ENCODE results near the gene CLDN3. TPM values are rescaled to one million over a fixed set of nuclear protein-coding genes. Genes with fewer than 3 reads are reported as not detected.

CLDN3 gene
- total and polyA plus RNA-seq, 9 of the 15 experiments (the other 6 are each of a cell fraction or from before 2014, with no cell fraction given): 0.29 TPM; not detected in 8

- peak; percentile 65; the same call in 1 of the 2 replicates for TF ChIP-seq RREB1 (CRISPR knock-in tag; IDR thresholded peaks at IDR 0.05)
- TF ChIP-seq ZNF212 (CRISPR knock-in tag; IDR thresholded peaks at IDR 0.05): no peak
- peak; percentile 10; the same call in 1 of the 2 replicates for TF ChIP-seq CBX1 (IDR thresholded peaks at IDR 0.05; ENCODE audit: low read depth)
- TF ChIP-seq ETS2 (tag; IDR thresholded peaks at IDR 0.05; ENCODE audit: borderline replicate concordance, poor library complexity, severe bottlenecking): no peak
- TF ChIP-seq ELF4 (CRISPR knock-in tag; IDR thresholded peaks at IDR 0.05): no peak
- no peak for TF ChIP-seq NFXL1 (CRISPR knock-in tag; IDR thresholded peaks at IDR 0.05)
- no peak for TF ChIP-seq ZNF696 (CRISPR knock-in tag; conservative IDR thresholded peaks at IDR 0.05)
- no peak for TF ChIP-seq TGIF2 (CRISPR knock-in tag; IDR thresholded peaks at IDR 0.05)
- no peak for TF ChIP-seq KLF10 (CRISPR knock-in tag; IDR thresholded peaks at IDR 0.05)
- 0 out of 2 replicates have a peak, but pooled peaks have one; percentile 24 for TF ChIP-seq USF1 (CRISPR knock-in tag; IDR thresholded peaks at IDR 0.05)
- TF ChIP-seq ATF6 (CRISPR knock-in tag; IDR thresholded peaks at IDR 0.05): no peak
- TF ChIP-seq DIDO1 (tag; IDR thresholded peaks at IDR 0.05; ENCODE audit: low read depth): no peak
- TF ChIP-seq THAP12 (CRISPR knock-in tag; IDR thresholded peaks at IDR 0.05): peak; percentile 51; the same call in 1 of the 2 replicates
- TF ChIP-seq GABPB1 (CRISPR knock-in tag; IDR thresholded peaks at IDR 0.05): peak; percentile 79
- TF ChIP-seq PHF21A (IDR thresholded peaks at IDR 0.05; ENCODE audit: borderline replicate concordance, low read depth): no peak
- TF ChIP-seq ARHGAP35 (IDR thresholded peaks at IDR 0.05; ENCODE audit: partially characterized antibody): no peak
- TF ChIP-seq ZNF324 (CRISPR knock-in tag; IDR thresholded peaks at IDR 0.05): no peak
Measured at GRCh38 chr7:73734619-73735527, 35.2 kb downstream of the CLDN3 start (continued).
